ENCODE data around the gene PACSIN1. TPM values are rescaled to one million over a fixed set of nuclear protein-coding genes. Genes with fewer than 3 reads are reported as not detected.

PACSIN1 gene
- 0.13 TPM in 1 of 2 replicates, not detected in the other for total RNA-seq

GRCh38 chr6:34465531-34466241 is at the start of gene PACSIN1:
Gene PACSIN1 (plus strand): TSS chr6:34466076. CDS start chr6:34526306, 60,230 bp downstream.

GRCh38 chr6:34425498-34426410 is 40.1 kb upstream of the PACSIN1 start, which contains the start of gene RPS10:
Gene RPS10 (minus strand): TSS chr6:34426069. CDS start chr6:34425221, 848 bp downstream.

GRCh38 chr6:34556031-34556471 is 90.2 kb downstream of the PACSIN1 start, which contains the start of gene SPDEF:
Gene SPDEF (minus strand): TSS chr6:34556329. CDS start chr6:34544455, 11,874 bp downstream.

Other genes with a start within 250 kb of the PACSIN1 start
- gene HMGA1, start 229.2 kb upstream of the PACSIN1 start, total RNA-seq = 401 and 1,014 TPM in 2 replicates
- 35.2 and 39.3 TPM in 2 replicates for gene SMIM29, start 217.1 kb upstream of the PACSIN1 start, total RNA-seq
- 13.2 and 20.9 TPM in 2 replicates for gene NUDT3, start 73.4 kb upstream of the PACSIN1 start, total RNA-seq
- 3,024 and 3,153 TPM in 2 replicates for gene RPS10, start 40.0 kb upstream of the PACSIN1 start, total RNA-seq
- not detected in 2 replicates for gene SPDEF, start 90.3 kb downstream of the PACSIN1 start, total RNA-seq
- gene ILRUN, start 230.7 kb downstream of the PACSIN1 start, total RNA-seq = 25.9 and 31.1 TPM in 2 replicates